GM18520 (cell line): Measurements from ENCODE around the gene GARIN3.
"Not testable (repeated sequence)": the region's sequence is repeated elsewhere in the genome, so short reads cannot be mapped to it uniquely, and the experiment has no call there.

Experiments used
- ATAC-seq: cut with Tn5 transposase; IDR thresholded peaks from one replicate; pipeline ENCODE4 v1.9.1; 2021; ENCODE audit not compliant: unreplicated experiment

GARIN3 gene

DNA sequence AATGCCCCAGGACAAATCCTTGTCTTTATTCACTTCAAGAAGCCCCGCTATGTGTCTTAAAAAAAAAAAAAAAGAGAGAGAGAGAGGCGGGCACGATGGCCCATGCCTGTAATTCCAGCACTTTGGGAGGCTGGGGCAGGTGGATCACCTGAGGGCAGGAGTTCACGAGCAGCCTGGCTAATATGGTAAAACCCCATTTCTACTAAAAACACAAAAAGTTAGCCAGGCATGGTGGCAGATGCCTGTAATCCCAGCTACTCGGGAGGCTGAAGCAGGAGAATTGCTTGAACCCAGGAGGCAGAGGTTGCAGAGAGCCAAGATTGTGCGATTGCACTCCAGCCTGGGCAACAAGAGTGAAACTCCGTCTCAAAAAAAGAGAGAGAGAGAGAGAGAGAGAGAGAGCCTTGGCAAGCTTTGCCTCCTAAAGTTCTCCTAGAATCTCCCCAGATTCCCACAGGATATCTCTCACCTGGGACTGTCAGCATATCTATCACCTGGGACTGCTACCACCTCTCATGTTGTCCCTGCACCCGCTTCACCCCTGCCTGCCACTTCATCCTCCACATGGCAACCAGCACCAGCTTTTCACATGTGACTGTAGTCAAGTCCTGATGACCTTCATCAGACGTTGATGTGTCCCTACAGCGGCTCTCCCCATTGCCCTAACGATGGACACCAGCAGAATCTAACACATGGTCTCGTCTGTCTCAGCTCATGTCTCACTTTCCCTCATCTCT, 20.4 kb upstream of the GARIN3 start:
- ATAC-seq = no peak

DNA sequence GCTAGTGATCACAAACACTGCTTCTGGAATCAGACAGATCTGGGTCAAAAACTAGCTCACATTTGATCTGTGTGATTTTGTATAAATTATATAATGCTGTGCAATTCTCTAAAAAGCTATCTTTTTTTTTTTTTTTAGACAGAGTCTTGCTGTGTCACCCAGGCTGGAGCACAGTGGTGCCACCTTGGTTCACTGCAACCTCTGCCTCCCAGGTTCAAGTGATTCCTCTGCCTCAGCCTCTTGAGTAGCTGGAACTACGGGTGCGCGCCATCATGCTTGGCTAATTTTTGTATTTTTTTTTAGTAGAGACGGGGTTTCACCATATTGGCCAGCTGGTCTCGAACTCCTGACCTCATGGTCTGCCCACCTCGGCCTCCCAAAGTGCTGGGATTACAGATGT, 19.1 kb upstream of the GARIN3 start:
- not testable (repeated sequence) for ATAC-seq

DNA sequence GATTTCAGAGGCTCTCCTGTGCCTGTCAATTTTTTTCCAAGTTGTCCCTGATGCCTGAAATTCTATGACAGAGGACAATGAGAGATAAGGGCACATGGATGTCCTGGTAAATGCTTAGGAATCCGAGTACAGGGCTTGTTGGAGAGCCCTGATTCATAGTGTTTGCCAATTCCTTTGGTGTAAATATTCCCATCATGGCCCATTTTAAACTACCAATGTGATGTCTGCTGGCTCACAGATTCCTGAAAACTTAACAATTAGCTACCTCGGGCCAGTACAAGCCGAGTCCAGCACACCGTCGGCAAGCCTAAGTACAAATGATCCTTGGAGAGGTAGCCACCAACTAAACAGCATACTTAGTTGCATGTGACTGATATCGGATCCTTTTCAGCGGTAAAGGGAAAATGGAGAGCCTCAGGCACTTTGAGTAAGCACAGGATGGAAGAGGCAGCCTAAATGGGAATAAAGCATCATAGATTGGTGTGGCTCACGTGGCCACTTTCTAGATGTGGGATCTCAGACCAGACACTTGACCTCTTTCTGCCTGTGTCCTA, 18.1 kb upstream of the GARIN3 start:
- no peak for ATAC-seq

DNA sequence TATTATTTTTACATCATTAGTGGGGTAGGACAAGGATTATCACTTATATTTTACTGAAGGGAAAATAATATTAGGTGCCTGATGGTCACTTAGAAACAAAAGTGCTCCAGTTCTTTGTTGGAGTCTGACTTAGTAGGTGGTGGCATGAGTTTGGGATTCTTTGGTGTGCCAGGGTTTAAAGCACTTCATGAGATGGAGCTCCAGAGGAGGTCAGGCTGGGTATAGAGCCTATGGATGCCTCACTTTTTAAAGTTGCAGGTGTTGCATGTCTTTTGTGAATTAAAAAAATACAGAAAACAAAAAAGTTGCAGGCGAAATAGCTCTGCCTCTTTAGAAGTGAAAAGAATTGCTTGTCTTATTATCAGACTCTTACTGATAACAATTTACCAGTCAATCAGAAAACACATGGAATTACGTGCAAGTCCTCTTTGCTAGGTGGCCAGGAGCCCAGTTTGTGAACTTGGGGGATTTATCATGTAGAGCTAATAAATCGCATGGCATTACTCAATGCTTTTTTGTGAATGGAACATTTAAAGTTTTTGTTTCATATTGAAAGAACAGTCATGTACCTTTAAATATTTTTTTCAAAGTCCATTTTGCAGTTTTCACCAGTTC, 16.2 kb upstream of the GARIN3 start:
- no peak for ATAC-seq

DNA sequence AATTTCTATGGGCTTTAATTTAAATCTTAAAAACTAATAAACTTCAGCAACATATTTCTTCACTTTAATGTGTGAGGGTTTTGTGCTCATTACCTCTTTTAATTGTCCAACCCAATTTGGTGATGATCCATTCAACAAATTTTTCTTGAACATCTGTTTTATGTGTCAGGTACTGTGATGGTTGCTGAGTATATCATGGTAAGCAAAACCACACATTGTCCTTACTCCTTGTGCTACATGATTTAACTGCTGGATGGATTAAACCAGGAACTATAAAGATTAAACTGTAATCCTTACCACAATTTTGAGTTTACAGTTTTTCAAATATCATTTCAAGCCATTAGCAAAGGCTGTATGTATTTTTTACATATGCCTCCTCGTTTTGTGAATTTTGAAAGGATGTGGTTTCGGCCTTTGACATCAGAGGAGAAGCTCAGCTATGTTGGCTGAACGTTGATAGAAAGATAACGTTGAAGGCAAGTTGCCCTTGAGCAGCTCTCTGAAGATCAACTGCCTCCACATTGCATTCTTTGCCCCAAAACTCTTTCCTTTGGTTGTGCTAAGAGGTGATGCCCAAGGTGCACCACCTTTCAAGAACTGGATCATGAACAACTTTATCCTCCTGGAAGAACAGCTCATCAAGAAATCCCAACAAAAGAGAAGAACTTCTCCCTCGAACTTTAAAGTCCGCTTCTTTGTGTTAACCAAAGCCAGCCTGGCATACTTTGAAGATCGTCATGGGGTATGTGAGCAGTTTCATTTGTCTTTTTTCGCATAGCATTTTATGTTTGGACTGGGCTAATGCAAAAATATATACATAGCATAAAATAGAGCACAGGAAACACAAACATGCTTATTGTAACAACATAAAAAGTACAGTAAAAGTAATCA, 14.6 kb upstream of the GARIN3 start, which contains the start of gene ITK:
Gene ITK (plus strand): TSS at position 467 of the 891 bp plus-strand sequence. CDS start 138 bp downstream, at position 605.
- no peak for ATAC-seq

DNA sequence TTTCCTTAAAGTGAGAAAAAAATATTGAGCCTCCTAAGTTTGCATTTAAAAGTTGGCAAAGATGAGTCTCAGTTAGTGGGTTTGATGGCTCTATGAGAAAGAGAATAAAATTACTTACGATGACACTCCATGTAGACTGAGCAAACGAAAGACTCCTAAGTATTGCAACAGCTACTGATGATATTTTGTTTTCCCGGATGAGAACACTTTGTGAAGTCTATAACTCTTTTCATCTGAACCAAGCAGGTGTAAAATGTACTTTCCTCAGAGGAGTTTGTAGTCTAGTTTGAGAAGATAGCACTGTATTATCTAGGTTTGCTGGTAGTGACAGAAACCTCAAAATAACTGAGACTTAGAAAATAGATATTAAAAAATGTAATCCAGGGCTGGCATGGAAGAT, 12.9 kb upstream of the GARIN3 start:
- no peak for ATAC-seq

DNA sequence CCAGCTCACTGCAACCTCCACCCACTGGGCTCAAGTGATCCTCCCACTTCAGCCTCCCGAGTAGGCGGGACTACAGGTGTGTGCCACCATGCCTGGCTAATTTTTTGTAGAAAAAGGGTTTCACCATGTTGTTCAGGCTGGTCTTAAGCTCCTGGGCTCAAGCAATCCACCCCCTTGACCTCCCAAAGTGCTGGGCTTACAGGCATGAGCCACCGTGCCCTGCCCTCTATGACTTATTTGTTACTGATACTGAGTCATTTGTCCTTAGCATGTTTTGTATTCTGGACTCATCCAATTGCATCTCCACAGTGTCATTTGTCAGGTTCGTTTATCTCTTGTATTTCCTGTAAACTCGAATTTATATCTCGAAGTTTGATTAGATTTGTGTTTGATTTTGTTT, 11.9 kb upstream of the GARIN3 start:
- no peak for ATAC-seq

DNA sequence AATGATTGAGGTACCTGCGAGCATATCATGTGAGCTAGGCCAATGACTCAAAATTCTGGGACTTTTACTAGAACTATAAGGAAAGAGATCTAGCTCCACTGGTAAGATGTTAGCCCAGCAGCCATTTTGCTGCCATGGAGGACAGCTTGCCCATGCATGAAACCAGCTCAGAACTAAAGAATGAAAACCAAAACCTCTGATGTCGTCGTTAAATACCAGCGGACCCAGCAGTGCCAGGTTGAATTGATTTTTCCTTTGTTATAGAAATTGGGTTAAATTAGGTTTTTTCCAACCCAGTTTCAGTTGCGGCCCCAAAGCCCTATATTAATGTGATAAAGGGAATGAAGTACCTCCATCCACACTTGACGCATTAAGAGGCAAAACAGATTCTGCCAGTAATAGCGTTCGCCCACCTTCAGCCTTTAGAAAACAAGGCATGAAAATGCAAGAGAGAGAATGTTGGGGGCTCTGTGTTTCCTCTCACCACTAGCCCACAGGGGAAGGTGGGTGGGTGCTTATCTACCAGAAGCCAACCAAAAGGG, 9.1 kb upstream of the GARIN3 start:
- ATAC-seq = no peak

DNA sequence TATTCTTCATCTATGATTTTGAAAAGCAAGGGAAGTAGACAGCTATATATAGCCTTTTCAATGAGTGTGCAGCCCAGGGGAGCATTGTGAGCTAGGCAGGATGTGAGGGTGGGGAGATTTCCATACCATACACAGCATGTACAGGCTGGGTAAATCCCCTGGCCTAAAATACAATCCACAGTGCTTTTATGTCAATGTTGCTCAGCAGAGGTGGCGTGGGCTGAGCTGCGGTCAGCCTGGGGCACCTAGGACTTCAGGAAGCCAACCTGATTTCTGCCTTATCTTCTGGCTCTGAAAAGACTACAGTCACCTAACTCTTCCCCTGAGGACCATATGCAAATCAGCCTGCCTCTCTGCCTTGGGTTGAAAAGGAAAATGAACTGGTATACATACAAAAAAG, 6.3 kb upstream of the GARIN3 start:
- ATAC-seq = peak; percentile 98

DNA sequence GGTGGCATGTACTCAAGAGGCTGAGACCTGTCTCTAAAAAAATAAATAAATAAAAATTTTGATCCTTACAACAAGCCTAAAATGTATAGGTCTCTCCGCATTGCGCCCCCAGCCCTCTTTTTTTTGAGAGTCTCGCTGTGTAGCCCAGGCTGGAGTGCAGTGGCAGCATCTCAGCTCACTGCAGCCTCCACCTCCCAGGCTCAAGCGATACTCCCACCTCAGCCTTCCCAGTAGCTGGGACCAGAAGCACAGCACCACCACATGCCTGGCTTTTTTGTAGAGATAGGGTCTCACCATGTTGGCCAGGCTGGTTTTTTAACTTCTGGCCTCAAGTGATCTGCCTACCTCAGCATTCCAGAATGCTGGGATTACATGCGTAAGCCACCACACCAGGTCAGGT, 2.2 kb upstream of the GARIN3 start:
- ATAC-seq = no peak

DNA sequence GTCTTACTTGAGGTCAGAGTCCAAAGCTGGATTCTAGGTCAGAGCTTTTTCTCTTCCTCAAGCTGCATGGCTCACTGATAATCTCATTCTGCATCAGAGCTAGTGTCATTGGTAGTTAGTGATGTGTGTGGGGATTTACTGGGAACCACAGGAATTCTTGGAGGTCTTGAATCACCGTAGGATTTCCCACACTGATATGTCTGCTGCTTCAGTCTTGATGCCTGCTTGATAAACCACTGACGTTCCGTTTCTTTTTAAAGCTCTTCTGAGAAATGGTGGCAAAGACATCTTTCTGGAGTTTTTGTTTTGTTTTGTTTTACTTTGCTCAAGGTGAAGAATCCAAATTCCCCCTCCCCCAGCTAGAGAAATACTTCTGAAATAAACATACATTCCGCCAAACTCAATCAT, 1.2 kb upstream of the GARIN3 start:
- ATAC-seq = no peak

DNA sequence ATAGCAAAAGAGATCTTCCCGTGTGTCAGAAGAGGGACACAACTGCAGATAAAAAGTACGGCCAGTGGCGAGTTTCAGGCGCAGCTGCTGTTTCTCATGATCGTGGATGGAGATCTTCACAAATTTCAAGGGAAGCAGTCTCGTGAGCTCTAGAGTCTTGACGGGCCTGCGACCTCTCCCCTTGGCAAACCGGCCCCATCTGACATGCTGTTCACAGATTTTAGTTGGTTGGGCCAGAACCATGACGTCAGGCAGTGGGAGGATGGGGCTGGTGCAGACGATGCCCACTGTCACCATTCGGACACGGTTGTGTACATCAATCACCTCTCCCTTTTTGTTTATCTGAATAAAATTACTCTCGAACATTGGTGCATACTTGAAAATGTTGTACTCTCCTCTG, 396 bp downstream of the GARIN3 start:
- ATAC-seq = no peak

DNA sequence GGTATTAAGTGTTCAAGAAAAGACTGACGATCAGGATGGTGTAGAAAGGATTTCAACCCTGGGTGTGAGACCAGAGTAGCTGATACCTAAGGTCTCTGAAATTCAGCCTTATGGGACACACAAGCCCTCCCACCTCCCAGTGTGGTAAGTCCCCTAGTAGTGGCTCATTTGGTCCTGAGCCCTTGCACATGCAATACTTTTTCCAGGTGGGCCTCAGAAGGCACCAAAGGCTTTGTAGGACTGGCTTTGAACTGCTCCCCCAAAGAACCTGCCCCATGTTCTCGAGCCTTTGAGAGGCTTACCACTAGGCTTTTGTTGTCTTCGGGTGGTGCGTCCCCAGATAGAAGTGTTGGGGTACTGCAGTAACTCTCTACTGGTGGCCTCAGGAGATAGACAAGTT, 803 bp downstream of the GARIN3 start:
- no peak for ATAC-seq

DNA sequence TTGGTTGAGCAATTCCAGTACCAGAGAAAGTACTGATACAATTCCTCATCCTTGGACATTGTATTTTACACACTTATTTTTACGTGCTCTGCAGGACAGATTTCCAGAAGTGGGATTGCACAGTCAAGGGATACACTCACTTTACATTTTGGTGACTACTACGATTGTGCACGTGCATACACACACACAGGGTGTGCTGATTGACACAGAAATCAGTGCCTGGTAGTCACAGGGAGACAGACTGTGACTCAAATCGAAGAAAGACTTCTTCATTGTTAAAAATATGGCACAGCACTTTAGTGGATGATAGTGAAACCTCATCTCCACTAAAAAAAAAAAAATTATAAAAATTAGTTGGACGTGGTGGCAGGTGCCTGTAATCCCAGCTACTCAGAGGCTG, 1.5 kb downstream of the GARIN3 start:
- no peak for ATAC-seq

DNA sequence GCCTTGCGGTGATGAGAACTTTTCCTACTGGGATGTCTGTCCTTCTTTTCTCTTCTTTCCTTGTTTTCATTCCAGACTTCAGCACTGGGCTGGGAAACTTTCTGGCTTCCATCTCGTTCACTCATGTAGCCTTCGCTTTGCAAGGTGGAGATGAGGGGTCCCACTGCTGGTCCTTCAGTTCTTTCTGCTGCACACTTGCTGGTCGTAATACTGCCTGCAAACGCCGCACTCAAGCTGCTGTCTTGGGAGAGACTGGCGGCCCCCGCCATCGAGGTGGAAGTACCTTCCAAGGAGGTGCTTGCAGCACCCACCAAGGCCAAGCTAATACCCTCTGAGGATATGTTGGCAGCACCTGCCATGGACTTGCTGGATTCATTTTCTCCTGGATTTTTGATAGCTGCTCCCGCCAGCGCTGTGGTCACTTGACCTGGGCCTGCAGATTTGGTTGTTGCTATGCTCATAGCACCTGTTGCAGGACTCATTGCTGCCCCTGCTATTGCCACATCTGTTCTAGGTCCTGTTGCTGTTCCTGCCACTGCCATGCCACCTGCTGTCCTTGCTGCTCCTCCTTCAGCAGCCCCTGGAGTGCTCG, 3.0 kb downstream of the GARIN3 start:
- ATAC-seq = no peak

DNA sequence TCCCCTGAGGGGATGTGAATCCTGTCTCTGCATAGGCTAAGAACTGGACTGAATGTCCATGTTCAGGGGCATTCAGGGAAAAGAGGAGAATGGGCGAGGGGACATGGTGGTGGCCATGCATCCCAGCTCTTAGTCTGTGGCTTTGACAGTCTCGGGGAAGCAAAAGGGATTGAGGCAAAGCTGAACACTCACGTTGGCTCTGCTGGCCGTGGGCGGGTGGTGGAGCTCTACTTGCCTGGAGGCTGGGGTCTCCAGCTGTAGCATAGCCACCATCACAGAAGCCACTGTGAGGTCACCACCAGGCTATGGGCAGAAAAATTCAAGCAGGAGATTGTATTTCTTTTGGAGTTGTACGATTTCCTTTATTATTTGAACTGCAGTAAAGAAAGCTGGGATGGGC, 4.1 kb downstream of the GARIN3 start:
- no peak for ATAC-seq

DNA sequence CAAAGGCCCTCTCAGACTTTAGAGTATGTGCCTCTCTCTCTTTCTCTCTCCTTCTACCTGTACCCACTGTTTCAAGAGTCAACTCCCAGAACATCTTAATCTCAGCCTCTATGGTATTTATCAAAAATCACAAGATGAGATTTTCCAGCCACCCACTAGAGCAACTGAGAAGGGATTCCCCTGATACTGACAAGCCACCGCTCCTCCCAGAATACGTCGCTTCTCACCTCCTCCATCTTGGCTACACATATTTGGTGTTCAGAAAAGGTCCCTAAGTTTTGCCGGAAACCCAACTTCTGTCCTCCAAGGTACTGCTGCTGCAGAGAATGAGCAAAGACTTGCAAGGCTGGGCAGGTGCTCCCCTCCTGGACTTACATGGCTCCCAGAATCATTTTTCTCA, 6.1 kb downstream of the GARIN3 start:
- no peak for ATAC-seq

DNA sequence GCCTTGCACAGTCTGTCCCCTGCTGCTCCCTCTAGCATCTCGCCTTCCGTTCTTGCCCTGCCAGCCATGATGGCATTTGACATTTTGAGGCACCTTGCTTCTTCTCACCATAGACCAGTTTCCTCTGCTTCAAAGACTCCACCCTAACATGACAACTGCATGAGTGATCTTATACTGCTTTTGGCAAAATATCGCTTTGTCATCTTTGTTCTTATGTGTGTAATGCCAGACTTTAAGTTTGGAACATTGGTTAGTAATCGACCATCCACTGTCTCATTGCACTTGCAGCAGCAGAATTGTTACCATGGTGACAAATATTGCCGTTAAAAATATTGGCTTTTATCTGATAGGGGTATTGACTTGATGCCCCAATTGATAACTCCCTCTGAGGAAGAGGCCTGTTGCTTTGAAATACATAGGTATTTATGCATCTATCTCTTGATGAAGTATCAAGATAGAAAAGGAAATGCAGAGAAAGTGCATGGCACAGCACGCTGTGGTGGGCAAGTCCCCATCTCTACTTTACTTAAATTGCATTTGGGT, 6.8 kb downstream of the GARIN3 start:
- no peak for ATAC-seq

DNA sequence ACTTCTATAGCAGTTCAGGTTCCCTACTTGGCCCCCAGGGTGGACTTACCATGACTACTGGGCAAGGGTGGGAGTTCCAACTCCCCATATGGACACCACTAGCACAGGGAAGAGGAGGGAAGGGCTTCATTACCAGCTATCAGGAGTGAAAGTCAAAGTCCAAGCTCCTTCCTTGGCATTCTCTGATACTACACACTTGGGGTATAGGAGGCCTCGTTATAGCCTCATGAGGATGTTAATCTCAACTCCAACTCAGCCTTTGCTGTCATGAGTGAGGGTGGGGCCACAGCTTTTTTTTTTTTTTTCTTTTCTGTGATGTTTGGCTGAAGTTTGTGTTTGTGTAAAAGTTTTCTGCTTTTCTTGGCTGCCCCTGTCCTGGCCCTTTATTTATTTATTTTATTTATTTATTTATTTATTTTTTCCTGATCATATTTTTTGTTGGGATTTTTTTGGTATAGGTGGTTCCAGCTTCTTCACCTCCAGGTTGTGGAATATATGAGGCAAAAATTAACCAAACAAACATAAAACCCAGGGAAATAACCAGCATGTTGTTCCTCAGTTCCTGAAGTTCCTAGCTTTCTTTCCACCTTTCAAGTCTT, 8.7 kb downstream of the GARIN3 start:
- no peak for ATAC-seq

DNA sequence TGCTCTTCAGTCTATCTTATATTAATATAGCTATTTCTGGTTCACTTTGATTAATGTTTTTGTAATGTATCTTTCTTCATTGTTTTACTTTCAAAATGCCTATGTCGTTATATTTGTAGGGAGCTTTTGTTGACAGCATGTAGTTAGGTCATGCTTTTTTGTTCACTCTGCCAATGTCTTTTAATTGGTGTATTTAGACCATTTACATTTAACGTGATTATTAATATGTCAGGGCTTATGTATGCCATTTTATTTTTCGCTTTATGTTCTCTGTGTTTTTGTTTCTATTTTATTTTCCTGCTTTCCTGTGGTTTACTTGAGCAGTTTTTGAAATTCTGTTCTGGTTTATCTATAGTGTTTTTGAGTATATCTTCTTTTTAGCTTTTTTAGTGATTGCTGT, 10.8 kb downstream of the GARIN3 start:
- no peak for ATAC-seq
